ENCODE data around the gene PDLIM4. TPM values are rescaled to one million over a fixed set of nuclear protein-coding genes. Genes with fewer than 3 reads are reported as not detected.
A peak's percentile ranks its signal among the peaks of the same experiment; 100 is the strongest.

Gene PDLIM4
- total and polyA plus RNA-seq, 3 donors from 2014 or later, result 11.8 to 20.5 (median 18.5) TPM

DNA sequence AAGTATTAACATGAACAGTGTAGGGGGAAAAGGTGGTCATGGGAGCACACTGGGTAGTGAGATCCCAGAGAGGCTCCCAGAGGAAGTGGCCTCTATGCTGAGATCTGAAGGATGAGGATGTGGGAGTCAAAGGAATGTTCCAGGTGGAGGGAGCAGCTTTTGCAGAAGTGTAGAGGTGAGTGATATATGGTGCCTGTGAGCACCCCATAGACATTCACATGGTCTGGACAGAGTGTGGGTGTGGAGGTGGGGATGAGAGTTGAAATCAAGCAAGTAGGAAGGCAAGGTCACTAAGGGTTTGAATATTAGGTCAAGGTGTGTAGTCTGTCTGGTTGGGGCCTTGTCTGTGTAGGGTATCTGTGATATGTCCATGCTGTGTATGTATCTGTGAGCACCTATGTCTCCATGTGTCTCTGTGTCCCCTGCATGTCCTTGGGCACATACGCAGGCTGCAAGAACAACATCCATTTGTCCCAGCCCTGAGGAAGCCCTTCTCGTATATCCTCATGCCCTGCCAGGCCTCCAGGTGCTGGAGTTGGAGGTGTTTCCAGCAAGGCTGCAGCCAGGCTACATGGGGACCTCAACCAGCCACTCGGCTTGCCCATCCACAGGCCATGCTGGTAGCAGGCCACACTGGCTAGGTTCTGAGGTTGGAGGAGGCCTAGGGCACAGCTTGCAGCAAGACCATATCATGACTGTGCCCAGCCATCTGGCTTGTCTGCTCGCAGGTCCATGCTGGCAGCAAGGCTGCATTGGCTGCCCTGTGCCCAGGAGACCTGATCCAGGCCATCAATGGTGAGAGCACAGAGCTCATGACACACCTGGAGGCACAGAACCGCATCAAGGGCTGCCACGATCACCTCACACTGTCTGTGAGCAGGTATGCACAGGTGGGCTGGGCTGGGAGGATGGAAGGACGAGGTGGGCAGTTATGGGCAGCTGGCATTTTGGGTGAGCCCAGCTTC is 4.7 kb downstream of the PDLIM4 start:
- Histone ChIP-seq H3K36me3 (ENCODE audit: low read depth, missing control alignments) (no peaks in the 10 kb centered on the region), H3K27me3 (no peaks in the 10 kb centered on the region), H3K4me1 (peaks cover 29% of the 10 kb centered on the region), H3K4me3 (no peak overlapping the region), H3K9me3 (no peaks in the 10 kb centered on the region), H3K27ac (no peak overlapping the region)
- TF ChIP-seq POLR2A (IDR thresholded peaks at IDR 0.05), result no peak
- TF ChIP-seq, protein P1, sequence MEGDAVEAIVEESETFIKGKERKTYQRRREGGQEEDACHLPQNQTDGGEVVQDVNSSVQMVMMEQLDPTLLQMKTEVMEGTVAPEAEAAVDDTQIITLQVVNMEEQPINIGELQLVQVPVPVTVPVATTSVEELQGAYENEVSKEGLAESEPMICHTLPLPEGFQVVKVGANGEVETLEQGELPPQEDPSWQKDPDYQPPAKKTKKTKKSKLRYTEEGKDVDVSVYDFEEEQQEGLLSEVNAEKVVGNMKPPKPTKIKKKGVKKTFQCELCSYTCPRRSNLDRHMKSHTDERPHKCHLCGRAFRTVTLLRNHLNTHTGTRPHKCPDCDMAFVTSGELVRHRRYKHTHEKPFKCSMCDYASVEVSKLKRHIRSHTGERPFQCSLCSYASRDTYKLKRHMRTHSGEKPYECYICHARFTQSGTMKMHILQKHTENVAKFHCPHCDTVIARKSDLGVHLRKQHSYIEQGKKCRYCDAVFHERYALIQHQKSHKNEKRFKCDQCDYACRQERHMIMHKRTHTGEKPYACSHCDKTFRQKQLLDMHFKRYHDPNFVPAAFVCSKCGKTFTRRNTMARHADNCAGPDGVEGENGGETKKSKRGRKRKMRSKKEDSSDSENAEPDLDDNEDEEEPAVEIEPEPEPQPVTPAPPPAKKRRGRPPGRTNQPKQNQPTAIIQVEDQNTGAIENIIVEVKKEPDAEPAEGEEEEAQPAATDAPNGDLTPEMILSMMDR (IDR thresholded peaks at IDR 0.05), result no peak
- 94% methylated on average over 7 of the region's 7 CpGs; no CpG with 5 or more reads in 1 of the 2 donors for WGBS, 2 donors
- intact Hi-C loops (cut with DNase I; ENCODE audit: low total_unique reads), result no loop called here
- DNase-seq, result peak; percentile 10

DNA sequence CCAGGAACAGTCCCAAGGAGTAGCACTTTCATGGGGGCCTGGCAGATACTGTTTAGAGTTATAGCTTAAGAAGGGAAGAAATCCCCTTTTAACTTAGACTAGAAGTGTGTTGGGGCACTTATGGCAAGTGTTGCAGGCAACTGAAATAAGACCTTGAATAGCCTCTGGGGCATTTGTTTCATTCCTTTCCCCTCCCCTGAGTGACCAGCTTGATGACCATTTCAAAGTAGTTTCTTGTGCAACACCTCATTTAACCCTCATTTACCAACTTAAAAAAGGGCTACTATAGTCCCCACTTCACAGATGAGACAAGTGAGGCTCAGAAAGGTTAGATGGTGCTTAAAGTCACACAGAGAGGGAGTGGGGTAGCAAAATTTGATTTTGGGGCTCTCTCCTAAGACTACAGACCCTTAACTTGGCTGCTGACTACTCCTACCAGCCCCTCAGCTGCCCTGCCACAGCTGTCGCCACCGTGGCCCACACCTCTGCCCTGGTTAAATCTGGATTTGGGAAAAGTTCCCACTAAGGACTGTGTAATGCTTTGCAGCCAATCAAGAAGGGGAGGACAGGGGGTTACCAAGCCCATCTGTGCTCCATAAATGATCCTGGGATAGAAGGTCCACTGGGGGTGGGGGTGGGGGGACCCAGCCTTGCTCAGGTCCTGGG is 5.5 kb downstream of the PDLIM4 start:
- Histone ChIP-seq H3K27ac (peak overlapping the region in 1 of 2 donors; percentile 15), H3K4me3 (no peak overlapping the region), H3K4me1 (peaks cover 29% of the 10 kb centered on the region), H3K27me3 (no peaks in the 10 kb centered on the region), H3K9me3 (no peaks in the 10 kb centered on the region), H3K36me3 (ENCODE audit: low read depth, missing control alignments) (no peaks in the 10 kb centered on the region)
- WGBS, 2 donors, result 100% methylated on average over 2 of the region's 2 CpGs
- intact Hi-C loops (cut with DNase I; ENCODE audit: low total_unique reads), result no loop called here
- DNase-seq, result no peak
- TF ChIP-seq POLR2A (IDR thresholded peaks at IDR 0.05), result no peak
- TF ChIP-seq, protein P1 (IDR thresholded peaks at IDR 0.05), result no peak

DNA sequence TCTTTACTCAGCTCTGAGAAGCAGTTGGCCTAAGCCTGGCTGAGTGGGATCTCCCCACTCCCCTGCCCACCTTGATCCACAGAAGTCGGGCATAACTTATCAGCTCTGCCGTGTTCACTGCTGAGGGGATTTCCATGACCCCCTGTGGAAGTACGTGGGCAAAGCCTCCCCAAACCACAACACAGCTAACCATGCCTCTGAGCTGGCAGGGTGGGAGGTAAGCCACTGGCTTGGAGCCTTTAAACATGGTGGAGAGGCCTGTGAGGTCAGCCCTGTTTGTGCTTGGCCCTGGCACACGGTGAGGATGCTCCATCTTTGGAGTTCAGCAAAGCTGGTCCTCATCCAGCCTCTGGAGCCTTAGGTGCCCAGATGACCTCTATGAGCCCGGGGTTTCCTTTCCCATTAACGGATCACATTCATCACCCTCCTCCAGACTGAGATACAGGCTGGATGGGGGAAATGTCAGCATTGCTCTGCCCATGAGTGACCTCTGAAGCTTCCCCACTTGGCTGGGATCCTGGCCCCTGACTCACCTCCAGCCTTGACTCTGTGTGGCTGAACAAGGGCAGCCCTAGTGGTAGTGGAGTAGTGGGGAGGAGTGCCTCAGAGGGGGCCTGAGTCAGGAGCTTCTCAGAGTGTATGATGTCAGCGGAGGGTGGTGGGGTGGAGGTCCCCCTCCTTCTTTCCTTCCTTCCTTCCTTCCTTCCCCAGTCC is 6.2 kb downstream of the PDLIM4 start:
- peak; percentile 15 for DNase-seq
- H3K27me3 ChIP-seq, result no peaks in the 10 kb centered on the region
- TF ChIP-seq, protein P1 (IDR thresholded peaks at IDR 0.05), result no peak
- TF ChIP-seq POLR2A (IDR thresholded peaks at IDR 0.05), result no peak
- H3K9me3 ChIP-seq, result no peaks in the 10 kb centered on the region
- H3K4me1 ChIP-seq, result peaks cover 29% of the 10 kb centered on the region
- no peak overlapping the region for H3K4me3 ChIP-seq
- H3K36me3 ChIP-seq (ENCODE audit: low read depth, missing control alignments), result no peaks in the 10 kb centered on the region
- 70 to 75% methylated on average over 3 to 7 of the region's 7 CpGs for WGBS, 2 donors
- intact Hi-C loops (cut with DNase I; ENCODE audit: low total_unique reads), result no loop called here
- peak overlapping the region in 1 of 2 donors; percentile 15 for H3K27ac ChIP-seq

GRCh38 chr5:132264546-132265335 is 7.2 kb downstream of the PDLIM4 start:
- TF ChIP-seq POLR2A (IDR thresholded peaks at IDR 0.05), result no peak
- TF ChIP-seq, protein P1 (IDR thresholded peaks at IDR 0.05), result no peak
- intact Hi-C loops (cut with DNase I; ENCODE audit: low total_unique reads), result no loop called here
- Histone ChIP-seq H3K4me3 (no peak overlapping the region), H3K4me1 (peaks cover 22% of the 10 kb centered on the region), H3K27ac (peak overlapping the region in 1 of 2 donors; percentile 56), H3K9me3 (no peaks in the 10 kb centered on the region), H3K27me3 (no peaks in the 10 kb centered on the region), H3K36me3 (ENCODE audit: low read depth, missing control alignments) (no peaks in the 10 kb centered on the region)
- WGBS, 2 donors, result 53 to 70% methylated on average over 2 to 4 of the region's 4 CpGs
- DNase-seq, result peak; percentile 11

Data from testis (tissue), 3 donors.